BE2C (cell line): Measurements from ENCODE around the gene TBC1D17.

Source experiments
- DNase-seq: peaks from one replicate; pipeline ENCODE4 v3.0.0-alpha.2; 2020
- H3K27me3 ChIP-seq: fragments of 250-450 bp; sonication (Bioruptor Pico); 2 replicates; pipeline ENCODE4 v1.5.1; 2020; ENCODE audit warnings: mild to moderate bottlenecking
- H3K36me3 ChIP-seq: fragments of 250-450 bp; sonication (Bioruptor Pico); 2 replicates; pipeline ENCODE4 v1.5.1; 2020; ENCODE audit warnings: mild to moderate bottlenecking
- H3K4me1 ChIP-seq: fragments of 250-450 bp; sonication (Bioruptor Pico); 2 replicates; pipeline ENCODE4 v1.5.1; 2020
- H3K4me3 ChIP-seq: 2 replicates; pipeline ENCODE4 v1.5.1; 2011; ENCODE audit warnings: low read depth, low read length
- H3K9me3 ChIP-seq: fragments of 250-450 bp; sonication (Bioruptor Pico); 2 replicates; pipeline ENCODE4 v1.5.1; 2020
- CTCF ChIP-seq: IDR thresholded peaks from 2 replicates; pipeline ENCODE4 v1.5.1; 2012; ENCODE audit warnings: mild to moderate bottlenecking, low read depth, low read length

Gene TBC1D17

GRCh38 chr19:49858088-49858985, 19.2 kb upstream of the TBC1D17 start:
- H3K9me3 ChIP-seq = no peaks in the 10 kb centered on the region; the same call in 1 of the 2 replicates
- H3K4me3 ChIP-seq = no peak overlapping the region
- no peaks in the 10 kb centered on the region for H3K27me3 ChIP-seq
- no peak for TF ChIP-seq CTCF
- DNase-seq = no peak
- H3K4me1 ChIP-seq = peaks cover 11% of the 10 kb centered on the region
- peaks cover 82% of the 10 kb centered on the region for H3K36me3 ChIP-seq

DNA sequence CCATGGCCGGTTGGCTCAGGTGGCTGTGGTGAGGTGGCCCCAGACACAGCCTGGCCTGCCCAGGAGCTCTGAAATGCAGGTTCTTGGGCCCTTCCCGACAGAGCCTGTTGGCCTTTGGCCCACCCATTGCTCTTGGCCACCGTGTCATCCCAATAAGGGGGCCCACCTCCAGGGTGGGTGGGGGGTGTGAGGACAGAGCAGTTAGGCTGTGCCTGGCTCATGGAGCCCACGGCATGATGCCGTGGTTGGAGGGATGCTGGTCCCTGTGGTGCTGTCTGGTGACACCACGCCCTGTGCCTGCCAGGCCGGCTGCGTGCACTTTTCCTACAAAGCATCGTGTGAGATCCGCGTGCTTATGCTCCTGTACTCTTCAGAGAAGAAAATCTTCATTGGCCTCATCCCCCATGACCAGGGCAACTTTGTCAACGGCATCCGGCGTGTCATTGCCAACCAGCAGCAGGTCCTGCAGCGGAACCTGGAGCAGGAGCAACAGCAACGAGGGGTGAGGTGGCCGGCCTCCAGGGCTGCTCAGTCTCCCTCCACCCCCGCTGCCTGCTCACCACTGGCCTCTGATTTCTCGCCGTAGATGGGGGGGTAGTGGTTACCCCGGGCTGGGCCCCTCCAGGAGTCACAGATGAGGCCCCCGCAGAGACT, 17.7 kb upstream of the TBC1D17 start:
- Histone ChIP-seq H3K27me3 (no peaks in the 10 kb centered on the region), H3K36me3 (peaks cover 90% of the 10 kb centered on the region), H3K9me3 (no peaks in the 10 kb centered on the region; the same call in 1 of the 2 replicates), H3K4me3 (no peak overlapping the region), H3K4me1 (peaks cover 11% of the 10 kb centered on the region)
- no peak for TF ChIP-seq CTCF
- no peak for DNase-seq

DNA sequence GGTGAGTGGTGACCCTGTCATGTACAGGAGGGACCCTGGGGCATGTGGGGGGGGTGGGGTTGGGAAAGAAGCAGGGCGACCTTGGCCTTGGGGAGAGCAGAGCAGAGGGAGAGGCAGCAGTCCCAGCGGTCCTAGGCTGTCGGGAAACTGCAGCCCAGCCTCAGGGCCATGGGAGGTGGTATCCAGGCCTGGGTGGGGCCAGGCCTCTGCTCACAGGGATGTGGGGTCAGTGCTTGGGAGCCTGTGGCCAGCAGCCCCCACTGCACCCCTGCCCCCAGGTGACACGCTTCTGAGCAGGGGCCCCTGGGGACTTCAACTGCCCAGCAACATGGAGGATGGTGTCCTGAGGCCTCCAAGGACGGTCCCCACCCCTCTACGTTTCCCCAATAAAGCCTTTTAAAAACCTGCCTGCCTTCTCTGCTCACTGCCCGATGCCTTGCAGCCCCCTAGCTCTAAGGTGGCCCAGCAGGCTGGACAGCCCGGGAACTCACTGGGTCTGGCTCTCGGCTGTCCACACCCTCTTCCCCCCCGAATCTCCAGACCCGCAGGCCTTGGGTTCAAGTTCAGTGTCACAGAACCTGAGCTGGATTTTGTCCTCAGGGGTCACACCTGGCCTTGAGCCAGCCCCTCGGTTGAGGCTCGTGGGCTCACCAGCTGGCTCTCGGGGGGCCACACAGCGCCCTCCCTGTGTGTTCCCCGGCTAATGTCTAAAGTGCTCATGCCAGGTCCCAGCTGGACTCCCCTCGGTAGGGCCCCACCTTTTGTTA, 17.0 kb upstream of the TBC1D17 start:
- no peak for TF ChIP-seq CTCF
- Histone ChIP-seq H3K9me3 (no peaks in the 10 kb centered on the region; the same call in 1 of the 2 replicates), H3K27me3 (no peaks in the 10 kb centered on the region), H3K36me3 (peaks cover 90% of the 10 kb centered on the region), H3K4me1 (peaks cover 14% of the 10 kb centered on the region), H3K4me3 (no peak overlapping the region)
- DNase-seq = no peak

DNA sequence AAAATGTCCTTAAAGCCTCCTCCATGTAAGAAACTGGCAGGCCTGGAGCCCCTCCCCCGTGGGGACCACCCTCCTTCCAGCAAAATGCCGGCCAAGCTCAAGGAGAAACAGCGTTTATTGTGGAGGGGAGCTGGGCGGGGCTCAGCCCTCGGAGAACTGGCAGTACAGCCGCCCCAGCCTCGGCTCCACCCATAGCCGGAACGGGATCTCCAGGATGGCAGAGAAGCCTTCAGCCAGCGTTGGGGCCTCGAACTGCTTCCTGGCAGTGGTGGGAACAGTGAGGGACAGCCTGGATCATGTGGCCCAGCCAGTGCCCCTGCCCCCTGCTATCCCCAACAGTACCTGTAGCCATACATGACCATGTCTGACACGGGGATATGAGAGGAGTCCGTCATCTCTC, 16.4 kb upstream of the TBC1D17 start:
- Histone ChIP-seq H3K4me3 (no peak overlapping the region), H3K36me3 (peaks cover 86% of the 10 kb centered on the region), H3K4me1 (peaks cover 19% of the 10 kb centered on the region), H3K9me3 (no peaks in the 10 kb centered on the region; the same call in 1 of the 2 replicates), H3K27me3 (no peaks in the 10 kb centered on the region)
- no peak for DNase-seq
- no peak for TF ChIP-seq CTCF

- peaks cover 85% of the 10 kb centered on the region for H3K36me3 ChIP-seq
- no peaks in the 10 kb centered on the region; the same call in 1 of the 2 replicates for H3K9me3 ChIP-seq
- no peak for TF ChIP-seq CTCF
- DNase-seq = no peak
- no peak overlapping the region for H3K4me3 ChIP-seq
- H3K27me3 ChIP-seq = no peaks in the 10 kb centered on the region
- peaks cover 25% of the 10 kb centered on the region for H3K4me1 ChIP-seq
Observed at GRCh38 chr19:49861541-49862378, 15.7 kb upstream of the TBC1D17 start.
